ENCODE data around the gene MPIG6B. TPM values are rescaled to one million over a fixed set of nuclear protein-coding genes. Genes with fewer than 3 reads are reported as not detected.

Gene MPIG6B
- total and polyA plus RNA-seq, 2 donors (not counting 1 experiment from before 2014, with no cell fraction given), result not detected

GRCh38 chr6:31676904-31677303, 46.3 kb upstream of the MPIG6B start:
- Histone ChIP-seq H3K4me1 (ENCODE audit: control insufficient read depth, extremely low read depth, insufficient read depth, low read length) (peaks cover 9% of the 10 kb centered on the region), H3K4me2 (ENCODE audit: extremely low read depth, insufficient read depth, low read length) (no peak overlapping the region), H3K9ac (ENCODE audit: insufficient read depth, low read length) (no peak overlapping the region), H3K27ac (ENCODE audit: insufficient read depth, low read length) (no peak overlapping the region), H4K20me1 (ENCODE audit: control insufficient read depth, extremely low read depth, insufficient read depth, low read length) (no peaks in the 10 kb centered on the region), H3K36me3 (ENCODE audit: control insufficient read depth, insufficient read depth, low read length) (peaks cover 7% of the 10 kb centered on the region), H3K4me3 (replicated peaks in 1 of 4; ENCODE audit: control extremely low read depth in 1 of 4, insufficient read depth in 1 of 4, low read depth in 3 of 4, low read length in 4 of 4) (no peak overlapping the region), H3K9me3 (ENCODE audit: control insufficient read depth, insufficient read depth, low read depth, low read length) (no peaks in the 10 kb centered on the region), H2AFZ (ENCODE audit: low read length) (no peak overlapping the region), H3K27me3 (ENCODE audit: control insufficient read depth, insufficient read depth, low read length) (no peaks in the 10 kb centered on the region), H3K79me2 (ENCODE audit: control insufficient read depth, insufficient read depth, low read length) (no peaks in the 10 kb centered on the region)
- no peak for TF ChIP-seq CTCF (conservative IDR thresholded peaks at IDR 0.05 in 1 of 2, IDR thresholded peaks at IDR 0.05 in 1 of 2; ENCODE audit: low read depth in 1 of 2, low read length in 2 of 2)
- TF ChIP-seq EZH2 (IDR thresholded peaks at IDR 0.05; ENCODE audit: low read length, missing control alignments), result no peak
- DNase-seq (ENCODE audit: low read depth in 2 of 2), result no peak

- no peak overlapping the region for H3K4me2 ChIP-seq (ENCODE audit: extremely low read depth, insufficient read depth, low read length)
- H3K27ac ChIP-seq (ENCODE audit: insufficient read depth, low read length), result no peak overlapping the region
- no peaks in the 10 kb centered on the region for H3K9me3 ChIP-seq (ENCODE audit: control insufficient read depth, insufficient read depth, low read depth, low read length)
- H2AFZ ChIP-seq (ENCODE audit: low read length), result no peak overlapping the region
- H3K4me1 ChIP-seq (ENCODE audit: control insufficient read depth, extremely low read depth, insufficient read depth, low read length), result peaks cover 9% of the 10 kb centered on the region
- no peak overlapping the region for H3K4me3 ChIP-seq (replicated peaks in 1 of 4; ENCODE audit: control extremely low read depth in 1 of 4, insufficient read depth in 1 of 4, low read depth in 3 of 4, low read length in 4 of 4)
- no peak for TF ChIP-seq CTCF (conservative IDR thresholded peaks at IDR 0.05 in 1 of 2, IDR thresholded peaks at IDR 0.05 in 1 of 2; ENCODE audit: low read depth in 1 of 2, low read length in 2 of 2)
- TF ChIP-seq EZH2 (IDR thresholded peaks at IDR 0.05; ENCODE audit: low read length, missing control alignments), result no peak
- no peaks in the 10 kb centered on the region for H3K79me2 ChIP-seq (ENCODE audit: control insufficient read depth, insufficient read depth, low read length)
- H3K9ac ChIP-seq (ENCODE audit: insufficient read depth, low read length), result no peak overlapping the region
- H3K27me3 ChIP-seq (ENCODE audit: control insufficient read depth, insufficient read depth, low read length), result no peaks in the 10 kb centered on the region
- no peak for DNase-seq (ENCODE audit: low read depth in 2 of 2)
- no peaks in the 10 kb centered on the region for H4K20me1 ChIP-seq (ENCODE audit: control insufficient read depth, extremely low read depth, insufficient read depth, low read length)
- H3K36me3 ChIP-seq (ENCODE audit: control insufficient read depth, insufficient read depth, low read length), result peaks cover 2% of the 10 kb centered on the region
These were observed 45.2 kb upstream of the MPIG6B start for GRCh38 chr6:31677955-31678354.

- TF ChIP-seq CTCF (conservative IDR thresholded peaks at IDR 0.05 in 1 of 2, IDR thresholded peaks at IDR 0.05 in 1 of 2; ENCODE audit: low read depth in 1 of 2, low read length in 2 of 2) (peak; percentile 61 to 76), EZH2 (IDR thresholded peaks at IDR 0.05; ENCODE audit: low read length, missing control alignments) (no peak)
- Histone ChIP-seq H3K36me3 (ENCODE audit: control insufficient read depth, insufficient read depth, low read length) (peaks cover under 1% of the 10 kb centered on the region), H3K9ac (ENCODE audit: insufficient read depth, low read length) (peak within 1 kb of the TSS; percentile 71), H3K4me1 (ENCODE audit: control insufficient read depth, extremely low read depth, insufficient read depth, low read length) (peaks cover 12% of the 10 kb centered on the region), H4K20me1 (ENCODE audit: control insufficient read depth, extremely low read depth, insufficient read depth, low read length) (no peaks in the 10 kb centered on the region), H2AFZ (ENCODE audit: low read length) (peak within 1 kb of the TSS; percentile 78), H3K9me3 (ENCODE audit: control insufficient read depth, insufficient read depth, low read depth, low read length) (no peaks in the 10 kb centered on the region), H3K79me2 (ENCODE audit: control insufficient read depth, insufficient read depth, low read length) (no peaks in the 10 kb centered on the region), H3K4me3 (replicated peaks in 1 of 4; ENCODE audit: control extremely low read depth in 1 of 4, insufficient read depth in 1 of 4, low read depth in 3 of 4, low read length in 4 of 4) (peak within 1 kb of the TSS; percentile 43 to 58 (median 57)), H3K27me3 (ENCODE audit: control insufficient read depth, insufficient read depth, low read length) (no peaks in the 10 kb centered on the region), H3K27ac (ENCODE audit: insufficient read depth, low read length) (peak within 1 kb of the TSS; percentile 80), H3K4me2 (ENCODE audit: extremely low read depth, insufficient read depth, low read length) (peak within 1 kb of the TSS; percentile 97)
- peak; percentile 85 to 96 for DNase-seq (ENCODE audit: low read depth in 2 of 2)
These were observed 42.7 kb upstream of the MPIG6B start, which contains the start of gene LY6G5C for GRCh38 chr6:31680226-31681134. Gene LY6G5C, minus strand, starts transcription at chr6:31681067. Its CDS starts 694 bp downstream, at chr6:31680373.
